Epithelial cell of proximal tubule (primary cell): Measurements from ENCODE around the gene TUT4. TPM values are rescaled to one million over a fixed set of nuclear protein-coding genes. Genes with fewer than 3 reads are reported as not detected.

Source experiments
- DNase-seq: peaks from one replicate; pipeline ENCODE4 v3.0.0-alpha.2; 2011; ENCODE audit warnings: low read depth
- H3K4me3 ChIP-seq: 2 replicates; pipeline ENCODE4 v1.5.1; 2011; ENCODE audit warnings: low read depth, mild to moderate bottlenecking, low read length
- total RNA-seq: library from RNA; depleted of rRNA; stranded (reverse); fragments of >200 nt; gene quantifications from 2 replicates; pipeline ENCODE4 v1.2.3, GENCODE V29; 2015
- TF ChIP-seq, protein P1 (sequence below): conservative IDR thresholded peaks from 2 replicates; pipeline ENCODE4 v1.5.1; 2012; ENCODE audit warnings: low read depth, mild to moderate bottlenecking, low read length

The TUT4 gene
- total RNA-seq, 1 donor from 2014 or later = 18.7 TPM

DNA sequence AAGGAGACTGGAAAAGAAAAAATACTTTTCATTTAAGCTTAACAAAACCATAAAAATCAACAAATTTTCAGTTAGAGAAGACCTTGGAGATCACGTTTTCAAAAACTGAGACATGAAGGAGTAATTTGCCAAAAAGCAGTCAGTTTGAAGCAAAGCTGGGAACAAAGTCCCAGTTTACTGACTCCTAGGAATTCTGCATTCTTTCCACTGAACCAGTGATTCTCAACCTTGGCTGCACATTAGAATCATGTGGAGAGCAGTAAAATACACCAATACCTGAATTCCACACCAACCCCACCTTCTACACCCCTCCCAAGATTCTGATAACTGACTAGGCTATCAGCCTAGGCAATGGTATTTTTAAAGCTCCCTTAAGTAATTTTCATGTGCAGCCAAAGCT, 75.0 kb downstream of the TUT4 start:
- TF ChIP-seq, protein P1, sequence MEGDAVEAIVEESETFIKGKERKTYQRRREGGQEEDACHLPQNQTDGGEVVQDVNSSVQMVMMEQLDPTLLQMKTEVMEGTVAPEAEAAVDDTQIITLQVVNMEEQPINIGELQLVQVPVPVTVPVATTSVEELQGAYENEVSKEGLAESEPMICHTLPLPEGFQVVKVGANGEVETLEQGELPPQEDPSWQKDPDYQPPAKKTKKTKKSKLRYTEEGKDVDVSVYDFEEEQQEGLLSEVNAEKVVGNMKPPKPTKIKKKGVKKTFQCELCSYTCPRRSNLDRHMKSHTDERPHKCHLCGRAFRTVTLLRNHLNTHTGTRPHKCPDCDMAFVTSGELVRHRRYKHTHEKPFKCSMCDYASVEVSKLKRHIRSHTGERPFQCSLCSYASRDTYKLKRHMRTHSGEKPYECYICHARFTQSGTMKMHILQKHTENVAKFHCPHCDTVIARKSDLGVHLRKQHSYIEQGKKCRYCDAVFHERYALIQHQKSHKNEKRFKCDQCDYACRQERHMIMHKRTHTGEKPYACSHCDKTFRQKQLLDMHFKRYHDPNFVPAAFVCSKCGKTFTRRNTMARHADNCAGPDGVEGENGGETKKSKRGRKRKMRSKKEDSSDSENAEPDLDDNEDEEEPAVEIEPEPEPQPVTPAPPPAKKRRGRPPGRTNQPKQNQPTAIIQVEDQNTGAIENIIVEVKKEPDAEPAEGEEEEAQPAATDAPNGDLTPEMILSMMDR = no peak
- H3K4me3 ChIP-seq = no peak overlapping the region
- peak; percentile 22 for DNase-seq

DNA sequence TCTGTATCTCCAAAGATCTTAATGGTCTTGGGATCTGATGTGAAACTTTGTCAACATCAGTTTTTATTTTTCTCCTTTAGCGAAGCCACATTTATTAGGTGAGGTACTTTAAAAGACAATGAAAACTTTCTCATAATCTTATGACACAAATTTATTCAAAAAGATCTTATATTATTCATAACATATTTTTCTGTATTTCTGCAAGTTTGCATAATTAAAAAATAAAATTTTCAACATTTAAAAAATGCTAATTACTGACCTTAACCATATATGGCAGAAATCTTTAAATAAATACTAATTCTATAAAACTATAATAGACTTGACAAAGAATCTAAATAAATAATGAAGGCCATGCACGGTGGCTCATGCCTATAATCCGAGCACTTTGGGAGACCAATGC, 75.9 kb downstream of the TUT4 start:
- TF ChIP-seq, protein P1 = no peak
- DNase-seq = no peak
- H3K4me3 ChIP-seq = no peak overlapping the region

DNA sequence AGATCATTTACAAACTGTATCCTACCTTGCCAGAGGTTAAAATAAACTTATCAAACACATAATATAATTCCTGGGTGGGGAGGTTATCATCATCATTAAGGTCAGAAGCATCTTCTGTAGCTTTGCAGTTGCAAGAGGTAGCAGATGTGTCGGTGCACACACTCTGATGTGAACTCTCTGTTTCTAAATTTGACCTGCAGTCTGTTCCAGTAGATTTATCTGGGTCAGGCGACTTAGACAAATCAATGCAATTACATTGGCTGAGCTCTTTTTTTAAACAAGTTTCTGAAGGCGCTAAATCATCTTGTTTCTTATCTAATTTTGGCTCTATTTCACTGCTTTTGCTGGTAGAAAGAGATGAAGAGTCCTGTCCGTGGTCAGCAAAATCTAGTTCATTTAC, 78.1 kb downstream of the TUT4 start:
- TF ChIP-seq, protein P1 = no peak
- DNase-seq = no peak
- no peak overlapping the region for H3K4me3 ChIP-seq

DNA sequence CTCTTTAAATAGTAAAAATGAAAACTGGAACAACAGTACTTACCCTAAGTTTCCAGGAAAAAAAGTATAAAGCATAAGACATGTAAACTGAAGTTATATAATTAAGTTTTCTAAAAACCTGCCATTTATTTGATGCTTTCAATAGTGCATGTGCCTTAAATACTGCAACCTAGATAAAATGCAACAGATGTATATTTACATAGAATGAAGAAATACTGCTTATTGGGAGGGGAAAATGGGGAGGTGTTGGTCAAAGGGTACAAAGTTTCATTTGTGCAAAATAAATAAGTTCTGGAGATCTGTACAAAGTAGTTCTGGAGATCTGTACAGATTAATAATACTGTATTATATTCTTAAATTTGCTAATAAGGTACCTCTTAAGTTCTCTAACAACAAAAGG, 79.9 kb downstream of the TUT4 start:
- no peak overlapping the region for H3K4me3 ChIP-seq
- DNase-seq = no peak
- TF ChIP-seq, protein P1 = no peak

DNA sequence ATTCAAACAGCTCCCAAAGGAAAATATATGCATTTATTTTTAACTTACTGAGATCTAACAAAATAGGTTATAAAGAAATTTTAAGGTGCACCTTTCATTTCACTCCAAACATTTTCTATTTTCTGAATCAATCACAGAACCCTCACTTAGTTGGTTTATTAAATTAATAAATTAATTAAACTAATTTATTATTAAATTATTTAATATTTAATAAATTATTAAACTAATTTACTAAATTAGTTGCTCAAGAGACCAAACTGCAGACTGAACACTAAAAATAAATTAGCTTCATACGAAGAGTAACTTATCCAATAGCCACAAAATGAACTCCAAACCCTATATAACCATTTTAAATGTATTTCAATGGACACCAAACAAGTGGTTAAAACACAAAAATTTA, 80.5 kb downstream of the TUT4 start:
- TF ChIP-seq, protein P1 = no peak
- no peak for DNase-seq
- no peak overlapping the region for H3K4me3 ChIP-seq

DNA sequence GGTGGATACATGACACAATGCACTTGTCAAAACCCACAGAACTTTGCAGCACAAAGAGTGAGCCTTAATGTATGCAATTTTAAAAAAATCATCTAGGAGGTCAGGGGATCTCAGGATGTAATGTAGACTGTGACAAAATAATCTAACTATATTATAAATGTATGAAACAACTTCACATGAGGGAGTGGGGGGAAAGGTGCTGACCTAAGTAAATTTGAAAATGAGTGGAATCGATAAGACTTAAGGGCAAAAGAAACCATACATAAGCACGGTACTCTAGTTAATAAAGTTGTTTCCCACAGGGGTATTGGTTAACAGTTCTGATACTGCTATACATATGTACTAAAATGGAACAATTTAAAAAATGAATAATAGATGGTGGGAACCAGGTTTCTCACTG, 83.8 kb downstream of the TUT4 start:
- TF ChIP-seq, protein P1 = no peak
- no peak for DNase-seq
- H3K4me3 ChIP-seq = no peak overlapping the region

DNA sequence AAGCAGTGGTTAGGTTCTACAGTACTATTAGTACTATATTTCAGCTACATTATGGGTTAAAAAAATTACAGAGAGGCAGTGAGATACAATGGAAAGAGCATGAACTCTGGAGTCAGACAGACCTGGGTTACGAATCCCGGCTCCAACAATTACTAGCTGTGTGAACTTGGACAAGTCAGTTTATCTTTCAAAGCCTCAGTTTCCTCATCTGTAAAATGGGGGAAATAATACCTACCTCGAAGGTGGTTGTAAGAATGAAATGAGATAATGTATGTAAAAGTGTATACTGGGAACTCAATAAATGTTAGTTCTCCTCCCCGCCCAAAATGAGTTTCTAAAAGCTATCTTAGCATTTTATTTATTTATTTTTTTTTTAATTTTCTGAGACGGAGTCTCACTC, 89.0 kb downstream of the TUT4 start:
- DNase-seq = no peak
- no peak overlapping the region for H3K4me3 ChIP-seq
- TF ChIP-seq, protein P1 = no peak
